AG10803 (cell line): ENCODE results near the gene LMO7.

Experiments used
- DNase-seq: peaks from one replicate; pipeline ENCODE4 v3.0.0; 2010; ENCODE audit warnings: low read depth
- H3K4me3 ChIP-seq: 2 replicates; pipeline ENCODE4 v1.5.1; 2011; ENCODE audit warnings: mild to moderate bottlenecking, low read length, control low read depth
- TF ChIP-seq, protein P1 (sequence below): conservative IDR thresholded peaks from 2 replicates; pipeline ENCODE4 v1.5.1; 2011; ENCODE audit warnings: mild to moderate bottlenecking, low read length, control low read depth, inconsistent platforms

LMO7 gene

DNA sequence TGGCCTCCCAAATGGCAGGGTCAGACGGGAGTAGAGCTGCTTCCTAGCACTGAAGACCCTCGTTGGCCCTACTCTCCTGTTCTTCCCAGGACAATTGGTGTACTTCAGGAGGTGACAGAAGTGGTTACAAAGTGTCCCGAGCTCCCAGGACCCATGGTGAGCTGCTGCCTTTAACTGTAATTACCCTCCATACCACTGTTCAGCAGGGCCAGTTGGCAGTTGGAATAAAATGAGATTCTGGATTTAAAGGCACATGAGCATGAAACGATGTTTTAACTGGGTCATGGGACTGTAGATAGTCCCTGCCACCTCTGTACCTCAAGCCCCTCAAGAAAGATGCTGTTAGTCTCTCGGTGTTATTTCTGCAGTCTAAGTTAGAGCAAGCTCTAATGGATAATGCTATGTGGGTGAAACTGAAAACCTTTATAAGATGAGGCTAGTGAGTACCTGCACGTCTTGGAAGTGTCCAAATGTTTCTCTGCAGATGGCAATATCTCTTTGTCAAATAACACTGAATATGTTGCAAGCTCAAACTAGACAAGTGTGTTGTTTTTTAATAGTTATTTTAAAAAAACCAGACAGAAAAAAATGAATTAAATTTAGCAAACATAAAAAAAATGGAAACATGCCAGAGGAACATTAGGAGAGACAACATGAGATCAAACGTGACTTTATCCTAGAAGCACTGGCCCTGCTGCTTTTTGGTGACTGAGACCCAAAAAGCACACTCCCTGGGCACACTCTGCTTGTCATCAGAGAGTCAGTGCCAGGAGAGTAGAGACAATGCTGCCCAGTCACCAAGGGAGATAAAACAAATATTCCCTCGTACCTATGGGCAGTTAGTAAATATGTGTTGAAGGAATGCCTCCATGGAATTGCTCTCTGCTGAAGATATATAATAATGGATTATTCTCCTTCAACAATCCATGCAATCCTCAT lies 266.3 kb downstream of the LMO7 start:
- TF ChIP-seq, protein P1, sequence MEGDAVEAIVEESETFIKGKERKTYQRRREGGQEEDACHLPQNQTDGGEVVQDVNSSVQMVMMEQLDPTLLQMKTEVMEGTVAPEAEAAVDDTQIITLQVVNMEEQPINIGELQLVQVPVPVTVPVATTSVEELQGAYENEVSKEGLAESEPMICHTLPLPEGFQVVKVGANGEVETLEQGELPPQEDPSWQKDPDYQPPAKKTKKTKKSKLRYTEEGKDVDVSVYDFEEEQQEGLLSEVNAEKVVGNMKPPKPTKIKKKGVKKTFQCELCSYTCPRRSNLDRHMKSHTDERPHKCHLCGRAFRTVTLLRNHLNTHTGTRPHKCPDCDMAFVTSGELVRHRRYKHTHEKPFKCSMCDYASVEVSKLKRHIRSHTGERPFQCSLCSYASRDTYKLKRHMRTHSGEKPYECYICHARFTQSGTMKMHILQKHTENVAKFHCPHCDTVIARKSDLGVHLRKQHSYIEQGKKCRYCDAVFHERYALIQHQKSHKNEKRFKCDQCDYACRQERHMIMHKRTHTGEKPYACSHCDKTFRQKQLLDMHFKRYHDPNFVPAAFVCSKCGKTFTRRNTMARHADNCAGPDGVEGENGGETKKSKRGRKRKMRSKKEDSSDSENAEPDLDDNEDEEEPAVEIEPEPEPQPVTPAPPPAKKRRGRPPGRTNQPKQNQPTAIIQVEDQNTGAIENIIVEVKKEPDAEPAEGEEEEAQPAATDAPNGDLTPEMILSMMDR: no peak
- no peak overlapping the region for H3K4me3 ChIP-seq
- no peak for DNase-seq

DNA sequence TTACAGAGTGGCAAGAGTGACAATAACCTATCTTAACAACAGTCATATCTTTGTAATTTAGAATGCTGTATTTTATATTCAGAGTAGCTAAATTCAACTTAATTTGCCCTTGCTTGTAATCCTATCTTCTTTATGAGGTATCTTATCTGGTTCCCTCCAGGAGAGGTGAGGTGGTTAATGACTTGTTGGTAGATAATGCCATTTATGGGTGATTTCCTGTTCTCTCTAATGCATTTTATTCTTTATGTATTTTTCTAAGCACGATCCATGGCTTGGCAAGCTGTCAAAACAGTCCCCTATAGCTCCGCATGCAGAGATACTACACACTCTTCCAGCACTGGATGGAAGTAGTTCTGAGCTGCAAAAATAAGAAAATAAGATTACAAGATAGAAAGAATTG lies 267.9 kb downstream of the LMO7 start:
- H3K4me3 ChIP-seq: no peak overlapping the region
- no peak for DNase-seq
- TF ChIP-seq, protein P1: no peak

DNA sequence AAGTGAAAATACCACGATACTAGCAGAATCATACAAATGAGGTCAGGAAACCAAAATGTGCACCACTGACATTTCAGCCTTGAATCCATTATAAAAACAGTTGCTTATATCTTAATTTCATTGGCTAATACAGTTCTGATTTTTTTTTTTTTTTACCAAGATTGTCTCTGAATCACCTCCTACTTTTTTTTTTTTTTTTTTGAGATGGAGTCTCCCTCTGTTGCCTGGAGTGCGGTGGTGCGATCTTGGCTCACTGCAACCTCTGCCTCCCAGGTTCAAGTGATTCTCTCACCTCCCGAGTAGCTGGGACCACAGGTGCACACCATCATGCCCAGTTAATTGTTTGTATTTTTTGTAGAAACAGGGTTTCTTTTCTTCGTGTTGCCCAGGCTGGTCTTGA lies 270.2 kb downstream of the LMO7 start:
- TF ChIP-seq, protein P1: no peak
- H3K4me3 ChIP-seq: no peak overlapping the region
- DNase-seq: no peak

DNA sequence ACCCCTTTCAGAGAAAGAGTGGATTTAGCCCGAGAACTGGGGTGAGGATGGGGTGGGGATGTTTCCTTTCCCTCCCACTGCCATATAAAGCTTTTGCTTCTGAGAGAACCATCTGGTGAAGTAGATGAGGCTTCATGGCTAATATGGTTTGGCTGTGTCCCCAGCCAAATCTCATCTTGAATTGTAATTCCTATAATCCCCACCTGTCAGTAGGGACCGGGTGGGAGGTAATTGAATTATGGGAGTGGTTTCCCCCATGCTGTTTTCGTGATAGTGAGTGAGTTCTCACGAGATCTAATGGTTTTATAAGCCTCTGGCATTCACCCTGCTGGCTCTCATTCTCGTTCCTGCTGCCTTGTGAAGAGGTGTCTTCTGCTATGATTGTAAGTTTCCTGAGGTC lies 270.9 kb downstream of the LMO7 start:
- DNase-seq: no peak
- TF ChIP-seq, protein P1: no peak
- H3K4me3 ChIP-seq: no peak overlapping the region

DNA sequence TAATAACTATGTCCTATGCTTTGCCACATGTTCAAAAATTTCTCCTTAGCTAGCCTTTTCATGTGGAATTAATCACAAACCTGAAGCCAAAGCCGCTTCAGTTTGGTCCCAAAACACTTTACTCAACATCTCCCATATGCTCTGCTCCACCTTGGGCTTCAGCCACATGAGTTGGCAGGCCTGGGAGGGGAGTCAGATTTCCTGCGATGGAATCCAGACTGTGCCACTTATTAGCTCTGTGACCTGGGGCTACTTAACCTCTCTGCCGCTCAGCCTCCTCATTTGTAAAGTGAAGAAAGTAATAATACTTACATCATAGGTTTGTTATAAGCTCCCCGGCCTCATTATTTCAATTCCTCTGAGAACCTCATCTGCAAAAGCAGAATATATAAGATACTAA lies 272.0 kb downstream of the LMO7 start:
- TF ChIP-seq, protein P1: no peak
- H3K4me3 ChIP-seq: no peak overlapping the region
- DNase-seq: peak; percentile 17
